PC-9 (cell line): ENCODE data around the gene TSC1. TPM values are rescaled to one million over a fixed set of nuclear protein-coding genes. Genes with fewer than 3 reads are reported as not detected.

ENCODE experiments used
- BruUV-seq: library from RNA; stranded (reverse); fragments of 400-500 nt; replicated peaks from 2 replicates; lab custom pipeline; 2021; lab: Mats Ljungman, UMichigan
- CTCF ChIA-PET: fragments of 300-600 bp; sonication (Branson Sonifier 250); formaldehyde crosslinking; loops from one replicate; lab custom pipeline; 2022; ENCODE audit warnings: antibody characterized with exemption; lab: Charles Lee
- POLR2A ChIA-PET: fragments of 300-600 bp; sonication (Branson Sonifier 250); formaldehyde crosslinking; loops from one replicate; lab custom pipeline; 2022; ENCODE audit warnings: antibody characterized with exemption; ENCODE audit not compliant: unreplicated experiment; lab: Charles Lee
- DNase-seq, 2 experiments: peaks; one replicate each; pipeline versions ENCODE4 v3.0.0 to v3.0.0-alpha.2; 2015 to 2022; ENCODE audit warnings: mixed read lengths in 1 of 2
- H2AFZ ChIP-seq: fragments of 200-600 bp; sonication (generic); 2 replicates; pipeline ENCODE4 v1.8.1; 2017; ENCODE audit warnings: antibody characterized with exemption
- H3F3A ChIP-seq: fragments of 200-600 bp; sonication (generic); 2 replicates; pipeline ENCODE4 v1.8.1; 2017; ENCODE audit warnings: antibody characterized with exemption, mild to moderate bottlenecking, low read depth; ENCODE audit not compliant: insufficient read depth
- H3K27ac ChIP-seq: fragments of 200-600 bp; sonication (generic); 2 replicates; pipeline ENCODE4 v1.6.1; 2016; ENCODE audit warnings: mixed run types
- H3K27me3 ChIP-seq: fragments of 200-600 bp; sonication (generic); 2 replicates; pipeline ENCODE4 v1.6.1; 2016; ENCODE audit warnings: low read depth, mixed run types; ENCODE audit not compliant: insufficient read depth
- H3K36me3 ChIP-seq: fragments of 200-600 bp; sonication (generic); 2 replicates; pipeline ENCODE4 v1.6.1; 2016; ENCODE audit warnings: low read depth, mixed run types
- H3K4me1 ChIP-seq: fragments of 200-600 bp; sonication (generic); replicated peaks from 2 replicates; pipeline ENCODE4 v1.6.1; 2016; ENCODE audit warnings: mixed run types; ENCODE audit not compliant: insufficient read depth
- H3K4me2 ChIP-seq: fragments of 200-600 bp; sonication (generic); 2 replicates; pipeline ENCODE4 v1.6.1; 2017; ENCODE audit warnings: mixed run types
- H3K4me3 ChIP-seq: fragments of 200-600 bp; sonication (generic); 2 replicates; pipeline ENCODE4 v1.6.1; 2016; ENCODE audit warnings: mixed run types
- H3K79me2 ChIP-seq: fragments of 200-600 bp; sonication (generic); 2 replicates; pipeline ENCODE4 v1.6.1; 2017; ENCODE audit warnings: low read depth, mixed run types
- H3K9me2 ChIP-seq: fragments of 200-600 bp; sonication (generic); 2 replicates; pipeline ENCODE4 v1.8.1; 2017; ENCODE audit warnings: mild to moderate bottlenecking; ENCODE audit not compliant: insufficient read depth
- H3K9me3 ChIP-seq: fragments of 200-600 bp; sonication (generic); 2 replicates; pipeline ENCODE4 v1.8.1; 2016; ENCODE audit warnings: low read depth; ENCODE audit not compliant: insufficient read depth
- H4K20me1 ChIP-seq: fragments of 200-600 bp; sonication (generic); 2 replicates; pipeline ENCODE4 v1.8.1; 2017; ENCODE audit not compliant: insufficient read depth
- EZH2 ChIP-seq: fragments of 200-600 bp; sonication (generic); IDR thresholded peaks from 2 replicates; pipeline ENCODE4 v1.8.0; 2017; ENCODE audit warnings: antibody characterized with exemption, low read depth
- intact Hi-C: fragments of 100-400 bp; cut with micrococcal nuclease; formaldehyde crosslinking; loops from one replicate; pipeline ENCODE4 v1.10.0; 2022; ENCODE audit not compliant: unreplicated experiment
- total RNA-seq: library from RNA; stranded (reverse); gene quantifications from 2 replicates; pipeline ENCODE4 v1.2.3, GENCODE V29; 2021
- TF ChIP-seq, protein P1 (sequence below): fragments of 200-600 bp; sonication (generic); conservative IDR thresholded peaks from 2 replicates; pipeline ENCODE4 v1.6.1; 2017; ENCODE audit warnings: mixed run types, antibody characterized with exemption, mild to moderate bottlenecking, moderate library complexity

Gene TSC1
- total RNA-seq, 1 experiment from 2014 or later, result 61.0 TPM

GRCh38 chr9:132957805-132958204 is 13.4 kb upstream of the TSC1 start:
- CTCF ChIA-PET, result no interaction called here
- peak overlapping the region; percentile 13; the same call in 1 of the 2 replicates for H3K4me2 ChIP-seq
- no peaks in the 10 kb centered on the region for H4K20me1 ChIP-seq
- no peaks in the 10 kb centered on the region for H3K79me2 ChIP-seq
- POLR2A ChIA-PET, result no interaction called here
- H3K4me1 ChIP-seq, result no peaks in the 10 kb centered on the region
- no peaks in the 10 kb centered on the region for H3K27me3 ChIP-seq
- DNase-seq, result no peak
- H3K36me3 ChIP-seq, result no peaks in the 10 kb centered on the region
- BruUV-seq, result no TSS peak
- no peaks in the 10 kb centered on the region for H3F3A ChIP-seq
- no peak for TF ChIP-seq EZH2
- TF ChIP-seq, protein P1, sequence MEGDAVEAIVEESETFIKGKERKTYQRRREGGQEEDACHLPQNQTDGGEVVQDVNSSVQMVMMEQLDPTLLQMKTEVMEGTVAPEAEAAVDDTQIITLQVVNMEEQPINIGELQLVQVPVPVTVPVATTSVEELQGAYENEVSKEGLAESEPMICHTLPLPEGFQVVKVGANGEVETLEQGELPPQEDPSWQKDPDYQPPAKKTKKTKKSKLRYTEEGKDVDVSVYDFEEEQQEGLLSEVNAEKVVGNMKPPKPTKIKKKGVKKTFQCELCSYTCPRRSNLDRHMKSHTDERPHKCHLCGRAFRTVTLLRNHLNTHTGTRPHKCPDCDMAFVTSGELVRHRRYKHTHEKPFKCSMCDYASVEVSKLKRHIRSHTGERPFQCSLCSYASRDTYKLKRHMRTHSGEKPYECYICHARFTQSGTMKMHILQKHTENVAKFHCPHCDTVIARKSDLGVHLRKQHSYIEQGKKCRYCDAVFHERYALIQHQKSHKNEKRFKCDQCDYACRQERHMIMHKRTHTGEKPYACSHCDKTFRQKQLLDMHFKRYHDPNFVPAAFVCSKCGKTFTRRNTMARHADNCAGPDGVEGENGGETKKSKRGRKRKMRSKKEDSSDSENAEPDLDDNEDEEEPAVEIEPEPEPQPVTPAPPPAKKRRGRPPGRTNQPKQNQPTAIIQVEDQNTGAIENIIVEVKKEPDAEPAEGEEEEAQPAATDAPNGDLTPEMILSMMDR, result no peak
- no peak overlapping the region for H3K27ac ChIP-seq
- H3K4me3 ChIP-seq, result no peak overlapping the region
- H2AFZ ChIP-seq, result 0 out of 2 replicates have a peak overlapping the region, but pooled peaks have one; percentile 11
- no peaks in the 10 kb centered on the region for H3K9me2 ChIP-seq
- H3K9me3 ChIP-seq, result peaks cover 6% of the 10 kb centered on the region; the same call in 1 of the 2 replicates
- intact Hi-C loops, result no loop called here

- no peaks in the 10 kb centered on the region for H3K27me3 ChIP-seq
- H3K36me3 ChIP-seq, result no peaks in the 10 kb centered on the region
- H4K20me1 ChIP-seq, result no peaks in the 10 kb centered on the region
- ChIA-PET POLR2A (no interaction called here), CTCF (no interaction called here)
- H3K4me2 ChIP-seq, result no peak overlapping the region
- H3K9me2 ChIP-seq, result no peaks in the 10 kb centered on the region
- H3F3A ChIP-seq, result no peaks in the 10 kb centered on the region
- no peak overlapping the region for H3K27ac ChIP-seq
- H2AFZ ChIP-seq, result no peak overlapping the region
- DNase-seq, result no peak
- no TSS peak for BruUV-seq
- H3K4me1 ChIP-seq, result no peaks in the 10 kb centered on the region
- TF ChIP-seq, protein P1, result no peak
- TF ChIP-seq EZH2, result no peak
- H3K4me3 ChIP-seq, result no peak overlapping the region
- peaks cover 6% of the 10 kb centered on the region; the same call in 1 of the 2 replicates for H3K9me3 ChIP-seq
- no peaks in the 10 kb centered on the region for H3K79me2 ChIP-seq
- intact Hi-C loops, result no loop called here
These were observed 11.4 kb upstream of the TSC1 start for GRCh38 chr9:132955768-132956167.

- H3K4me1 ChIP-seq, result no peaks in the 10 kb centered on the region
- no peak overlapping the region for H3K4me3 ChIP-seq
- CTCF ChIA-PET, result no interaction called here
- no peak overlapping the region for H2AFZ ChIP-seq
- H3K9me2 ChIP-seq, result no peaks in the 10 kb centered on the region
- DNase-seq, result no peak
- H3K27ac ChIP-seq, result no peak overlapping the region
- H4K20me1 ChIP-seq, result no peaks in the 10 kb centered on the region
- H3F3A ChIP-seq, result no peaks in the 10 kb centered on the region
- intact Hi-C loops, result no loop called here
- H3K9me3 ChIP-seq, result peaks cover 6% of the 10 kb centered on the region; the same call in 1 of the 2 replicates
- TF ChIP-seq EZH2, result no peak
- TF ChIP-seq, protein P1, result no peak
- no TSS peak for BruUV-seq
- no peaks in the 10 kb centered on the region for H3K79me2 ChIP-seq
- POLR2A ChIA-PET, result no interaction called here
- no peak overlapping the region for H3K4me2 ChIP-seq
- no peaks in the 10 kb centered on the region for H3K36me3 ChIP-seq
- no peaks in the 10 kb centered on the region for H3K27me3 ChIP-seq
These were observed 10.7 kb upstream of the TSC1 start for GRCh38 chr9:132955123-132955522.
